WERI-Rb-1 (cell line): ENCODE results near the gene PSMB7.

ENCODE experiments used
- DNase-seq: peaks from one replicate; pipeline ENCODE4 v3.0.0-alpha.2; 2020
- H3K27ac ChIP-seq: fragments of 250-450 bp; sonication (Bioruptor Pico); 2 replicates; pipeline ENCODE4 v1.5.1; 2020; ENCODE audit warnings: mild to moderate bottlenecking, moderate library complexity
- H3K27me3 ChIP-seq: fragments of 250-450 bp; sonication (Bioruptor Pico); 2 replicates; pipeline ENCODE4 v1.5.1; 2021; ENCODE audit warnings: mild to moderate bottlenecking, low read depth, moderate library complexity; ENCODE audit not compliant: insufficient read depth, severe bottlenecking
- H3K36me3 ChIP-seq: fragments of 250-450 bp; sonication (Bioruptor Pico); 2 replicates; pipeline ENCODE4 v1.5.1; 2020; ENCODE audit warnings: mild to moderate bottlenecking, moderate library complexity
- H3K4me3 ChIP-seq: 2 replicates; pipeline ENCODE4 v1.5.1; 2011; ENCODE audit warnings: low read depth, mild to moderate bottlenecking, control low read depth, low read length
- H3K9me3 ChIP-seq: fragments of 250-450 bp; sonication (Bioruptor Pico); 2 replicates; pipeline ENCODE4 v1.5.1; 2021; ENCODE audit warnings: mild to moderate bottlenecking, moderate library complexity; ENCODE audit not compliant: severe bottlenecking
- TF ChIP-seq, protein P1 (sequence below): IDR thresholded peaks from 2 replicates; pipeline ENCODE4 v1.5.1; 2011; ENCODE audit warnings: low read depth, mild to moderate bottlenecking, control low read depth, inconsistent platforms, low read length

Gene PSMB7

DNA sequence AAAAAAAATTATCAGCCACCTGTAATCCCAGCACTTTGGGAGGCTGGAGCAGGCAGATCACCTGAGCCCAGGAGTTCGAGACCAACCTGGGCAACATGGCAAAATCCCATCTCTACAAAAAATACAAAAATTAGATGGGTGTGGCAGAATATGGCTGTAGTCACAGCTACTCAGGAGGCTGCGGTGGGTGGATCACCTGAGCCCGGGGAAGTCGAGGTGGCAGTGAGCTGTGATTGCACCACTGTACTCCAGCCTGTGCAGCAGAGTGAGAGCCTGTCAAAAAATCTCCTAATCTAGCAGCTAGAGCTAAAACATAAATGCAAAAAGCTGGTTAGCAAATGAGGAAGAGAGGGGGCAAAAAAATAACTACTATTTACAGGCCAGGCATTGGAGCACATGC is 12.0 kb downstream of the PSMB7 start:
- no peak overlapping the region for H3K27ac ChIP-seq
- TF ChIP-seq, protein P1, sequence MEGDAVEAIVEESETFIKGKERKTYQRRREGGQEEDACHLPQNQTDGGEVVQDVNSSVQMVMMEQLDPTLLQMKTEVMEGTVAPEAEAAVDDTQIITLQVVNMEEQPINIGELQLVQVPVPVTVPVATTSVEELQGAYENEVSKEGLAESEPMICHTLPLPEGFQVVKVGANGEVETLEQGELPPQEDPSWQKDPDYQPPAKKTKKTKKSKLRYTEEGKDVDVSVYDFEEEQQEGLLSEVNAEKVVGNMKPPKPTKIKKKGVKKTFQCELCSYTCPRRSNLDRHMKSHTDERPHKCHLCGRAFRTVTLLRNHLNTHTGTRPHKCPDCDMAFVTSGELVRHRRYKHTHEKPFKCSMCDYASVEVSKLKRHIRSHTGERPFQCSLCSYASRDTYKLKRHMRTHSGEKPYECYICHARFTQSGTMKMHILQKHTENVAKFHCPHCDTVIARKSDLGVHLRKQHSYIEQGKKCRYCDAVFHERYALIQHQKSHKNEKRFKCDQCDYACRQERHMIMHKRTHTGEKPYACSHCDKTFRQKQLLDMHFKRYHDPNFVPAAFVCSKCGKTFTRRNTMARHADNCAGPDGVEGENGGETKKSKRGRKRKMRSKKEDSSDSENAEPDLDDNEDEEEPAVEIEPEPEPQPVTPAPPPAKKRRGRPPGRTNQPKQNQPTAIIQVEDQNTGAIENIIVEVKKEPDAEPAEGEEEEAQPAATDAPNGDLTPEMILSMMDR: no peak
- H3K27me3 ChIP-seq: no peaks in the 10 kb centered on the region
- H3K9me3 ChIP-seq: no peaks in the 10 kb centered on the region
- peaks cover 79% of the 10 kb centered on the region for H3K36me3 ChIP-seq
- DNase-seq: no peak
- H3K4me3 ChIP-seq: no peak overlapping the region

DNA sequence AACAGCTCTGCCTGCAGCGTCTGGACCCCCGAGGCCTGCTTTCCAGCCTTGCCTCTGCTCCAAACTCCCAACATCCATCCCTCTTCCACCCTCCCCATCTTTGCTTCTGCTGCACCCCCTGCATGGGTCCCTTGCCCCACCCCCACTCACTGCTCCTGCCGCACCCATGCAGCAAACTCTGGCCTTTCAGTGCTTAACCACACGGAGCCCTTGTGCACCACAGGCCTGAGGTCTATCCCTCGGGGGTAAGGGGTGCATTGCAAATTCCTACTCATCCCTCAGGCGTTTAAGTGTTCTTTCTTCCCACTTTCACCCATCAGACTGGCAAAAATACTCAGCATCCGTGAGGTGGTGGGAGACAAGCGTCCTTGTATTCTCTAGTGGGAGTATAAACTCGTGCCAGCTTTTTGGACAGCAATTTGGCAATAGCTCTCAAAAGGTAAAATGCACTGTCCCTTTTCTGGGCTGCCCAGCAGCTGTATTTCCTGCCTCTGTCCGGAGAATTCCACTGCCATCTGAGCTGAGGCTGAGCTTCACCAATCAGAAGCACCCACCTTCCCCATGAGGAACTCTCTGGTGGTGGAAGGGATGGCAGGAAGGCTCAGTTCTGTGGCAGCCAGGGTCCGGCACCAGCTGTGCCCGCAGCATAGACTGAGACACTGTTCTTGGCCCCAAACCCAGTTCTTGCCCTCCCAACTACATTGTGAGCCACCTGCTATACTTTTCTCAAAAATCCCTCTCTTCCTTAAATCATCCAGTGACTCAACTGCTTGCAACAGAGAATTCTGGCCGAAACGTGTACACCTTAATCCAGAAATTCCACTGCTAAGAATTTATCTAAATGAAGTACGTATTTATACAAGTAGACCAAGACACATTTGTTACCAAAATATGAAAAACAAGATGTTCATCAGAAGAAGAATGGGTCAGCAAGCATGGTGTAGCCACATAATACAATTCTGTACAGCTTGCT is 15.0 kb downstream of the PSMB7 start:
- Histone ChIP-seq H3K27me3 (no peaks in the 10 kb centered on the region), H3K36me3 (peaks cover 59% of the 10 kb centered on the region), H3K9me3 (no peaks in the 10 kb centered on the region), H3K4me3 (no peak overlapping the region), H3K27ac (no peak overlapping the region)
- TF ChIP-seq, protein P1: no peak
- no peak for DNase-seq

DNA sequence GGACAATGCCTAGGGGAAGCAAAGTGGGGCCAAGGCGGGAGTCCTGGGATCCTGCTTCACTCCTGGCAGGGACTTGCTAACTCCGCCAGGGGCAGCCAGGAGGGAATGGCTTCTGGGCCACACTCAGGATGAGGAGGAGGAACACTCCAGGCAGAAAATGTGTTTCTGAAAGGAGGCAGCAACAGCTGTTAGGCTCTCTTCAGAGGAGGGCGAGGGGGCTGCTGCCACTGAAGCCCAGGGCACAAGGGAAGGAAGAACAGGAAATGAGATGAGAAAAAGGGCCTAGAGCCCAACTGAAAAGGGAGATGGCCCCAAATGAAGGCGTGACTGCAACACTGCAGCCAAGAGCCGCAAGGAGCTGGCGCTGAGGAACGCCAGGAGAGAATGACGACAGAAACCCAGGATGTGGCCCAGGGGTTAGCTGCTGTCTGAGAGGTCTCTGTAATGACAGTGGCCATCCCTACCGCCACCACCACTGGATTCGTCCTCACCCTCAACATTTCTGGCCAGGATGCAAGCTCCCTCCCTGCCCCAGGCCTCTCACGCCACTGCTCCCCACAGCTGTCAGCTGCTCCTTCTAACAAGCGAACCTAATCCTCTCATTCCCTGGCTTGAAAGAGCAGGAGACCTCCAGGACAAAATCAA is 15.8 kb downstream of the PSMB7 start:
- H3K36me3 ChIP-seq: peaks cover 54% of the 10 kb centered on the region
- H3K9me3 ChIP-seq: no peaks in the 10 kb centered on the region
- no peak overlapping the region for H3K4me3 ChIP-seq
- no peak for DNase-seq
- H3K27ac ChIP-seq: no peak overlapping the region
- no peaks in the 10 kb centered on the region for H3K27me3 ChIP-seq
- TF ChIP-seq, protein P1: no peak

- no peak overlapping the region for H3K4me3 ChIP-seq
- no peak for DNase-seq
- H3K27me3 ChIP-seq: no peaks in the 10 kb centered on the region
- no peaks in the 10 kb centered on the region for H3K9me3 ChIP-seq
- peaks cover 51% of the 10 kb centered on the region for H3K36me3 ChIP-seq
- no peak overlapping the region for H3K27ac ChIP-seq
- TF ChIP-seq, protein P1: no peak
These were observed 16.9 kb downstream of the PSMB7 start for GRCh38 chr9:124398191-124398935.

- H3K4me3 ChIP-seq: no peak overlapping the region
- no peaks in the 10 kb centered on the region for H3K27me3 ChIP-seq
- DNase-seq: no peak
- no peaks in the 10 kb centered on the region for H3K9me3 ChIP-seq
- H3K27ac ChIP-seq: no peak overlapping the region
- peaks cover 37% of the 10 kb centered on the region for H3K36me3 ChIP-seq
- TF ChIP-seq, protein P1: no peak
These were observed 19.4 kb downstream of the PSMB7 start for GRCh38 chr9:124395826-124396225.
